Muscle of back (tissue), 11 donors: ENCODE measurements around the gene SYT9. TPM values are rescaled to one million over a fixed set of nuclear protein-coding genes. Genes with fewer than 3 reads are reported as not detected.

Experiments used
- DNase-seq, 3 donors: peaks; one replicate each; pipeline versions ENCODE4 v3.0.0 to v3.0.0-alpha.2; 2013
- polyA plus RNA-seq, 10 donors: library from polyadenylated mRNA; unstranded; fragments of 120-200 nt; gene quantifications; one replicate each; pipeline ENCODE4 v1.2.1, GENCODE V29; 2013; ENCODE audit not compliant: insufficient read length in 10 of 10

The SYT9 gene
- polyA plus RNA-seq, 10 donors = 0.17 to 2.8 (median 0.40) TPM

DNA sequence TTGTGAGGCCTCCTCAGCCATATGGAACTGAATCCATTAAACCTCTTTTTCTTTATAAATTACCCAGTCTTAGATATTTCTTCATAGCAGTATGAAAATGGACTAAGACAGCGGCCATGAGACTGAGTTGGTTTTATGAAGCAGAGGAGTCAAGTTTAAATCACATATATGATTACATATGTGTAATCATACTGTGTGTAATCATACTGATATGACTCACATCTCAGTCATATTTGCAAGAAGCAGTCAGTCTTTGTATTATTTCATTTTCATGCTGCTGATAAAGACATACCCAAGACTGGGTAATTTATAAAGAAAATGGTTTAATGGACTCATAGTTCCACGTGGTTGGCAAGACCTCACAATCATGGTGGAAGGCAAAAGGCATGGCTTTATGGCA, 89.8 kb downstream of the SYT9 start:
- no peak for DNase-seq

DNA sequence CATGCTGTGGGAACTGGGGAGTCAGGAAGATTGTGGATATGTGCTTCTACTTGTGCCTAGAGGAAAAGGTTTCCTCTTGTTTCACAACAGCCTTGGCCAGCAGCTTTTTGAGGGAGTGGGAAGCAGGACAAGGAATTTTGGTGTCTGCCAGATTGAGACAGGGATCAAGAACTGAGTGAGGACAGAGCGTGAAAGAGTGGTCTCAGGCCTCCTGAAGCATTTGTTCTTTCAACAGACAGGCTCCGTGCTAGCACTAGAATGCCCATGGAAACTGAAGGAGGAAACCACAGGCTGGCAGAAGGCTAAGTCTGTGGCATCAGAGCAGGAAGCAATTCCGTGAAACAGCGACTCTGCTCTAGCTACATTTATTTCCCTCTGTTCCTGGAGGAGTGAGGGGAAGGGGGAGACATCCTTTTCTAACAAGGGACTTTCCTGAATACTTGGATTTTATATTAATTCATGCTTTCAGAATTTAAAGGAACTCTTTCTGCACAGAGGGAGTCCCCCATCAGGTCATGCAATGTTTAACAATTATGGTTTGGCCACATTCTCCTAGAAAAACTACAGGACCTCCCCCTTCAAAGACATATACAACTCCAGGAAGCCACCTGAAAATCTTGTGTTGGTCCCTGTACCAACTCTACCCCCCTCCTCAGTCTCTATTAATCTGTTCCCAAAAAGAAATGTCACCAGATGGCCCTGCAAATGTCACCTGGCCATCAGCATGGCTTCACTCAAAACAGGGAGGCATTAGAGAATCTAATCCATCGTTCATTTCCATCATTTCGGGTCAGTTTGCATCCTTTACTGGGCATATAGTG, 96.1 kb downstream of the SYT9 start:
- DNase-seq = no peak

DNA sequence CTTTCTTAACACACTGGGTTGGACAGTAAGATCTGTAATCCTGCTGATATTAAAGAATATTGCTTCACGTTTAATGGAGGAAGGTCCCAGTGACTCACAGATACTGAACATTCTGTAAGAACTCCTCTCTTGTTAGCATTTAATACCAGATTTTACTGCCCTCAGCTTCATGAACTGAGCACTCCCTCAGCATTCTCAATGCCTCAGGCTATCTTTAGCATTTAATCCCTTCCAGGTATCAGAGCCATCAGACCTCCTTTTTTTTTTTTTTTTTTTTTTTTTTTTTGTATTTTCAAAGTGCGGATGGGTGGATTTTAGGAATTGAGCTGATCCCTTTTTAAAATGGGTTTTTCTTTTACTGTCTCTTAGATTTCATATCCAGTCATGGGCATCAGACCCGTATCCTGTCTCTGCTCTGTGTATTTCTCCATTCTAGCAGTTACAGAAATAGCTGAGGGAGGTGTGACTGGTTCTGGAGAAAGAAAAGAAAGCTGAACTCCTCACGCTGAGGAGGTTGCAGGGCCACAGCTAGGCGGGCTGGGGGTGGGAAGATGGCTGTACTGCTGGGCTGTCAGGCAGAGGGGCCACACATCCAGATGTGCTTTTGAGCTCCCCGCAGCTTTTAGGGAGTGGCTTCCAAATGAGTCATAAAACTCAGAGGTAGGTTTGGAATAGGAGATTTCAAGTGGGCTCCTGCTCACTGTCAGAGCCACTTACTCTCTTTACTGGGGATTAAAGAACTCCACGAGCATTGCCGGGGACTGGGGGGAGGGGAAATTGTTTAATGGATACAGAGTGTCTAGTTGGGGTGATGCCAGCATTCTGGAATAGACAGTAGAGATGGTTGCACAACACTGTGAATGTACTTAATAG, 97.0 kb downstream of the SYT9 start:
- DNase-seq = peak in 1 of 3 donors; percentile 39

DNA sequence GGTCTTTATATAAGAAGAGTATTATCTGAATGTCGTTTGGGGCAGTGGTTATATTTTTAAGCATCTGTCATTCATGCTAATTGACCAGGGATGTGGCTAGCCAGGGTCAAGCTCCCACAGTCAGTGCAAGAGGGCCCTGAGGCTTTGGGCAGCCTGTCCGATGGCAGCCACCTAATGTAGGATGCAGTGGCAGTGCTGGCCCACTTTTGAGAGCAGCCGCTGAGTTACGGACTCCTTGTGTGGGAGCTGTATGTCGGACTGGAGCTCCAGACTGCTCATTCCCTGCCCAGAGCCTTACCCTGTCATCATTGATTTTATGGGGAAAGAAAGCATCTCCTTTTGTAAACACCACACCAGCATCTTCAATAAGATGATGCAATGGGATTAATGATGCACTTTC, 99.5 kb downstream of the SYT9 start:
- no peak for DNase-seq

- DNase-seq = no peak
These were observed 101.4 kb downstream of the SYT9 start for GRCh38 chr11:7353100-7353499.

GRCh38 chr11:7364660-7365059, 113.0 kb downstream of the SYT9 start:
- no peak for DNase-seq

GRCh38 chr11:7367803-7368202, 116.1 kb downstream of the SYT9 start:
- no peak for DNase-seq

DNA sequence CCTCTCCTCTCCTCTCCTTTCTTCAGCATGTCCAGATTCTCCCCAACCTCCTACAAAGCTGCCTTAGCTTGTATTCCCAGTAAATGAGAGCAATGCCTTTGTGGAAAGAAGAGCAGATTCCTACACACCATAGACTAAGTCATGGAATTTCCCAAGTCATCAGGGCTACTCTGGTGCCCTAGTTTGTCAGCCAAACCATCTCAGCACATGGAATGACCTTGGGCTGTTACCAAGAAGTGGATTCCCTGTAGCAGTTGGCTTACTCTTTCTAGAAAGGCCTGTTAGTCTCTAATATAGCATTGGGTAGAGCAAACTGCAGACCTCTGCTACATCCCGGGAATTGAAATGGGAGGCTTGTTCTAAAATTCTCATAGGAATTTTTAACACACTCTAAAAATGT, 124.7 kb downstream of the SYT9 start:
- DNase-seq = no peak

GRCh38 chr11:7381937-7382336, 130.2 kb downstream of the SYT9 start:
- DNase-seq = no peak

GRCh38 chr11:7383406-7383805, 131.7 kb downstream of the SYT9 start:
- DNase-seq = no peak

DNA sequence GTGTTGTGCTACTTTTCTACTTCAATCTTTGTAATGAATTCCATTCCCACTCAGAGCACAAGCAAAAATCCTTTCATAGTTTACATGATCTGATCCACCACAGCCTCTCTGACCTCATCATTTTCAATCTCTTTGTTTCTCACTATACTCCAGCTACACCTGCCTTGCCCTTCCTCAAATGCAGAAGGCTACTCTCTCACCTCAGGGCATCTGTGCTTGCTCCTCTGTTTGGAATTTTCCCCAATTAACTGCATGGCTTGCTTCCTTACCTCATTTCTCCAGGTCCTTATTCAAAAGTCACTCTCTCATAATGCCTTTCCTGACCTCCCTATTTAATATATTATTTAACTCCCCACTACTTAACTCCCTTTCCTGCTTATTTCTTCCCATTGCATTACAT, 133.0 kb downstream of the SYT9 start:
- no peak for DNase-seq

GRCh38 chr11:7385532-7385931, 133.8 kb downstream of the SYT9 start:
- no peak for DNase-seq

DNA sequence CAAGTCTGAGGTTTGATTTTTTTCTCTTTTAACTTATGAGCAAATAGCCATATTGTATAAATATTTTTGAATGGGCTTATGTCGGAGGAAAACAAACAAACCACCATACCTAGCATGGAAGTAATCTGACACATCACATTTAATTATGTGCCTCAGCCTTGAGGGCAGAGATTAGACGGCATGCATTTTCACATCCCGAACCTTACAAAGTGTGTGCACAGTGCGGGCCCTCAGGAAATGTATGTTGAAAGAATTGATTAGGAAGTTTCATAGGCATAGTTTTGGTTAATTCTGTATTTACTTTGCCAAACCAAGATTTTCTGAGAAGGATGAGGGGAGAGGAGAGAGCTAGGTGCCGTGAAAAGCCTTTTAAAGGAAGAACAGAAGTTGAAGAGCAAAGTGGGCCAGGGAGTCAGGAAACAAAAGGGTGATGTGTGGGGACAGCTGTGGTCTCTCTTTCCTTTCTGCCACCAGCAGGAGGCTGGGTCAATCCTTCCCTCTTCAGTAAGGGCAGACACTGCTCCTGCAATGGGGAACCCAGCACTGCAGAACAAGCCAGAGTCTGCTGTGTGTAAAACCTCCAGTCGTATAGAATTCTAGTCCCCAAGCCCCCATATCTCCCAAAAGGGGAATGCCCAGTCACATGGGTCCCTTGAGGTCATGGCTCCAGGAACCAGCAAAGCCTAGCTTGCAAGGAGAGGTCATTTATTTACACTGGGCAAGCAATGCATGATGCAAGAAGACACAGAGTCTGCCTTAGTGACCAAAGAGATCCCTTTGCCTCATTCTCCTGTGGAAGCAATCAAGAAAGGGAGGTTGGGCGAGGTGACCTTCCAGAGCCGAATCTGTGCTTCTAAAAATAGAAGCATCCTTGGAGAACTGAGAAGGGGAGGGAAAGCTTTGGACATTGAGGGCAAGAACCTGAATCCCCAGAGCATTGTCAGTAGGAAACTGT, 162.5 kb downstream of the SYT9 start:
- no peak for DNase-seq

DNA sequence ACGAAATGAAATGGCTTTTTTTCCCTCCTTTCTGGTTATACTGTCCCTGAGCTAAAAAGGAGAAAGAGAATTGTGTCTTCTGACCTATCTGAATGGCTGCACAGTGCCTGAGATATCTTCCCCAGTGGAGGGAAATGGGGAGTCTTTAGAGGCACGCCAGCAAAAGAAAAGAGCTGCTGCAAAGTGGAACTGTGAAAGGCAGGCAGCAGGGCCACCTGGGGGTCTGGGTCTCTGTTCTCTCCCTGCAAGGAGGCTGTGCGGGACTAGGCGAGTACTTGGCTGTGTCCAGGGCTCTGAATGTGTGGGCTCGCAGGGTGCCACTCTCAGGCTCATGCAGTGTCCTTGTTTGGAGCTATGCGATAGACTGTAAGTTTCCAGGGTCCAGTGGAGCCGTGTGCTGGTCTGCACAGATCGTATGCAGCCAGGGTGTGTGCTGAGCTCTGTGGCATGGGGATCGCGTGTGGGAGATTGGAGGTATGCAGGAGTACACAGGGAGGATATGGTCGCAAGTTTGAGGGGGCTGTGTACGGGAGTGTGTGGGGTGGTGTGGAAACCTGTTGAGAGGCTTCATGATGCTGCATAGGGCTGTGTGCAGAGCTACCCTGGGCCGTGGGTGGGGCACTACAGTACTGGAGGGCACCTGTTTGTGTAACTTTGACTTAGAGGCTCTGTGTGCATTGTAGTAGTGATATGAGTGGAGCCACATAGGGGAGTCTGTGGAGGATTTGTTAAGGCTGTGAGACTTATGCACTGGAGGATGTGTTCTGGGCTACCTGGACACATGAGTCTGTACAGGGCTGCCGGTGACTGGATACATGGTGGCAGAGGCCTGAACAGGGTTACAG, 163.5 kb downstream of the SYT9 start:
- DNase-seq = no peak

DNA sequence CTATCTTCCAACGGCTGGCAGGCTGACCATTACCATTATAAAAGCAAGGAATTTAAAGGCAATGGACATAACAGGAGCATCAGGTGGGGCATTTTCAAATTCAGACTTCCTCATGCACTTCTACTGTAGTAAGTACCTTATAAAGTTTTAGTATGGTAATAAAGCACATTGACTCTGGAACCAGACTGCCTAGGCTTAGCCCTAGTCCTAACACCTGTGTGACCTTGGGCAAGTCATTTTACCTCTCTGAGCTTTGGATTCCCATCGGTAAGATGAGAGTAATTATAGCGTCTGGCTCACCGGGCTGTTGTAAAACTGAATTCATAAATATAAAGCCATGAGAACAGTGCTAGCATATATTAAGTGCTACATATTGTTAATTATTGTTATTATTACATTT, 164.4 kb downstream of the SYT9 start:
- no peak for DNase-seq

- DNase-seq = no peak
These were observed 165.6 kb downstream of the SYT9 start for GRCh38 chr11:7417328-7417727.

GRCh38 chr11:7418061-7418460, 166.4 kb downstream of the SYT9 start:
- no peak for DNase-seq

DNA sequence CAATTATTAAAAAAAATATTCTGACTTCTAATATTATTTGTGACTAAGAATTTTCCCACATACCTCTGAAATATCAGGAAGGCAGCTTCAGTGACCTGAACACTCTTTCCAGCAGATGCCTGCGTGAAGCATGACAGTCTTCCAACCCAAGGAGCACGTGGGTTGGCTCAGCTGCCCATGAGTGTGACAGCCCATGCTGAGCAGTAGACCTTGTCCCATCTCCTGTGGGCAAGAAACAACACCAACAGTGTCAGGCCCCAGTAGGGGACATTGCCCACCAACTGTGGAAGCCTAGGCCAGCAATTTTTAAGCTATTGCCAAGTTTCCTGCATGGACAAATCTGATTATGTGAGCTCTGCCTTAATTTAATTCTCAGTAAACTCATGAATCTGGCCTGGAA, 167.2 kb downstream of the SYT9 start:
- no peak for DNase-seq

- DNase-seq = no peak
These were observed 169.4 kb downstream of the SYT9 start for GRCh38 chr11:7421136-7421535.

DNA sequence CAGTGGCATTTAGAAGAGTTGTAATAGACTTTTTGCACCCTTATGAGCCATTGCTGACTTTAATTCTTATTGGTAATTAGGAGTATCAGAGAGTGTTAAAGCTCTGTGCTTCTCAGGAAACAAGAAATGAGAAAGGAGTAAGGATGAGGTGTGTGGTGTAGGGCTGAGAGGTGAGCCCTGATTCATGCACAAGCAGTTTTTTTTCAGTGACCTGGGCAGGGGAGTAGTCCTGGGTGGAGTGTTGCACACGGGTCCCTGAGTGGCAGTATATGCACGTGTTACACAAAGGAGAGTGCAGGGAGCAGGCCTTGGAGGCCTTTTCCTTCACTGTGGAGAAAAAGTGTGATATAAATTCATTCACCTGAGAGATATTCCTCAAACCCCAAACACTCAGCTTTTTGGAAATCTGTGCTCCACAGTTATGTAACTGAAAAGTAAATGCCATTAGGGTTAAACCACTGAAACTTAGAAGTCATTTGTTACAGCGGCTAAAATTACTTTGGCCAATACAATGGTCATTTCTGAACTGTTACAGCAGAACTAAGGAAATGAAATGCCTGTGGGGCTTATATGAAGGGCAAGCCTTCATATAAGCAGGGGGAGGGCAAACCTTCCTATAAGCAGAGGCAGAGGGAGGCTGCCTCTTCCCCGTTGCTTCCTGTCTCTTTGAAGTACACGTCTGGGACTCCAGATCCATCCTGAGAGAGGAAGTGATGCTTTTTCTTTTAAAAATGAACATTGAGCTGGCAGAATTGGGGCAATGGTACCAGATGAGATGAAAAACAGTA, 171.0 kb downstream of the SYT9 start:
- no peak for DNase-seq
